ENCODE measurements around the gene PDP2.

- TF ChIP-seq MXI1 (conservative IDR thresholded peaks at IDR 0.05; ENCODE audit: poor library complexity, severe bottlenecking) (no peak), CTCF (IDR thresholded peaks at IDR 0.05; ENCODE audit: poor library complexity, severe bottlenecking) (no peak), EZH2 (IDR thresholded peaks at IDR 0.05; ENCODE audit: borderline replicate concordance, insufficient read depth, low read length, poor library complexity, severe bottlenecking) (no peak), REST (IDR thresholded peaks at IDR 0.05; ENCODE audit: borderline replicate concordance) (no peak)
Measured at GRCh38 chr16:66895689-66895979, 15.3 kb downstream of the PDP2 start.
